Measurements from ENCODE around the gene SMAD1. TPM values are rescaled to one million over a fixed set of nuclear protein-coding genes. Genes with fewer than 3 reads are reported as not detected.

Gene SMAD1
- polyA plus RNA-seq, 2 of the 4 experiments (the other 2 are of a cell fraction), result 9.9 to 23.9 TPM

DNA sequence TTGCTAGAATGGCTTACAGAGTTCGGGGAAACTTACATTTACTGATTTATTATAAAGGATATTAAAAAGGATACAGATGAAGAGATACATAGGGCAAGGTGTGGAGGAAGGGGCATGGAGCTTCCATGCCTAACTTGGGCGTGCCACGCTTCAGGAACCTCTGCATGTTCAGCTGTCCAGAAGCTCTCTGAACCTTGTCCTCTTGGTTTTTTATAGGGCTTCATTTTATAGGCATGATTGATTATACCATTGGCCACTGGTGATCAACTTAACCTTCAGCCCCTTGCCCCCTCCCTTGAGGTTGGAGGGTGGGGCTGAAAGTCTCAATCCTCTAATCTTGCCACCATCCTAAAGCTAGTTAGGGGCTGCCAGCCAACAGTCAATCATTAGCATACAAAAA is 10.7 kb downstream of the SMAD1 start:
- CTCF ChIA-PET, result no interaction called here
- no peak overlapping the region for H3K4me3 ChIP-seq
- no peak for TF ChIP-seq EP300 (IDR thresholded peaks at IDR 0.05)
- H3K4me1 ChIP-seq, result no peaks in the 10 kb centered on the region
- no peak for FAIRE-seq
- WGBS (ENCODE audit: missing lambda C conversion rate), result 97% methylated on average over 3 of the region's 3 CpGs
- DNase-seq (ENCODE audit: low read depth in 1 of 2, low spot score in 1 of 2), result no peak
- POLR2A ChIA-PET, result no interaction called here
- H3K27ac ChIP-seq, result no peak overlapping the region
- H3K4me2 ChIP-seq, result no peak overlapping the region
- H3K9me3 ChIP-seq, result no peaks in the 10 kb centered on the region
- ATAC-seq, result no peak

DNA sequence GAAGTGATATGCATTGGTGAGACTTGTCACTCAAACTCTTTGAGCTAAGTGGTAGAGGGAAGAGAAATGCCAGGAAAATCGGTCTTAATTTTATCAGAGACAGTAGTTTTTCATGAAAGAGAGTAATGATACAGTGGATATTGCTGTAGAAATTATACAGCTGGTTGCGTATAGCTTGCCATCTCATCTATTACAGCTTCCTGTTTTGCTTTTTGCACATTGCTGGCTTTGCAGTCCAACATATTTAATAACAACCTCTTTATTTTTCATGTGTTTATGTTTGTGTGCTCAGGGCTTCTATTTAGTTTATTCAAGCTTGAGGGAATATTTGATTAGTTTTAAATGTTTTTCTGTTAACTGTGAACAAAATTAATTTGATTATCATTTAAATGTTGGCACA is 11.5 kb downstream of the SMAD1 start:
- ATAC-seq, result no peak
- no peaks in the 10 kb centered on the region for H3K4me1 ChIP-seq
- FAIRE-seq, result no peak
- POLR2A ChIA-PET, result no interaction called here
- WGBS (ENCODE audit: missing lambda C conversion rate), result 75% methylated on average over 2 of the region's 2 CpGs
- TF ChIP-seq EHF (CRISPR knock-in tag; IDR thresholded peaks at IDR 0.05), result no peak
- TF ChIP-seq BHLHE40 (IDR thresholded peaks at IDR 0.05; ENCODE audit: low read depth, low read length), result no peak
- TF ChIP-seq HOXB13 (CRISPR knock-in tag; IDR thresholded peaks at IDR 0.05; ENCODE audit: low read depth), result no peak
- no peak for TF ChIP-seq RCOR1 (IDR thresholded peaks at IDR 0.05; ENCODE audit: low read depth, low read length)
- no peak overlapping the region for H3K27ac ChIP-seq
- H3K9me3 ChIP-seq, result no peaks in the 10 kb centered on the region
- H3K4me2 ChIP-seq, result no peak overlapping the region
- DNase-seq (ENCODE audit: low read depth in 1 of 2, low spot score in 1 of 2), result no peak
- CTCF ChIA-PET, result interaction anchor here (1.3 kb wide), 1 partner anchor 16 kb away, joined by 3 read pairs; no protein-coding TSS in a partner anchor
- no peak overlapping the region for H3K4me3 ChIP-seq

DNA sequence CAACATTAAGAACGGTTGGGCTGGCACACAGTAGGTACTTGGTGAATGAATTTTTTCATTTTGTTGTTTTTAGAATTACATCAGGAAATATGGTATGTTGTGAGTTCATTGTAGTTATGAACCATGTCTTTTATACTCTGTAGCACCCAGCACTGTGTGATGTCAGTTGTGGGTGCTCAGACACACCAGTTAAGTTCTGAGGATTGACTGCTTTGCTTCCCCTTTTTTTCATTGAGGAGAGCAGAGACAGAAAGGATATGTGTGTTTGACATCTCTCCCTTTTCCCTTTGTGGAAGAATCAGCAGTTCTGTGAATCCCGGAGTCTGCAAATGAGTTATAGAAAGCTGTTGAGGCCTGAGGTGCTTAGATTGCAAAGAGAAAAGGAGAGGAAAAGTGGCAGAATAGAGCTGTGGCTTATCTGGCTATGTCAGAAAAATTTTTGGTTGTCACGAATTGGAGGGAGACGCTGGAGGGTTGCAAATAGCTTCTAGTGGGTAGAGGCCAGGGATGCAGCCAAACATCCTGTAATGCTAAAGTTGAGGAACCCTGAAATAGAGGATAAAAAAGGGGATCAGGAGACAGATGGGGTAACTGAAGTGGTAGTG is 13.1 kb downstream of the SMAD1 start:
- WGBS (ENCODE audit: missing lambda C conversion rate), result 92% methylated on average over 4 of the region's 4 CpGs
- Histone ChIP-seq H3K9me3 (no peaks in the 10 kb centered on the region), H3K4me3 (no peak overlapping the region), H3K4me1 (no peaks in the 10 kb centered on the region), H3K27ac (no peak overlapping the region), H3K4me2 (no peak overlapping the region)
- DNase-seq (ENCODE audit: low read depth in 1 of 2, low spot score in 1 of 2) (no peak), ATAC-seq (no peak), FAIRE-seq (no peak)
- TF ChIP-seq, protein P1, sequence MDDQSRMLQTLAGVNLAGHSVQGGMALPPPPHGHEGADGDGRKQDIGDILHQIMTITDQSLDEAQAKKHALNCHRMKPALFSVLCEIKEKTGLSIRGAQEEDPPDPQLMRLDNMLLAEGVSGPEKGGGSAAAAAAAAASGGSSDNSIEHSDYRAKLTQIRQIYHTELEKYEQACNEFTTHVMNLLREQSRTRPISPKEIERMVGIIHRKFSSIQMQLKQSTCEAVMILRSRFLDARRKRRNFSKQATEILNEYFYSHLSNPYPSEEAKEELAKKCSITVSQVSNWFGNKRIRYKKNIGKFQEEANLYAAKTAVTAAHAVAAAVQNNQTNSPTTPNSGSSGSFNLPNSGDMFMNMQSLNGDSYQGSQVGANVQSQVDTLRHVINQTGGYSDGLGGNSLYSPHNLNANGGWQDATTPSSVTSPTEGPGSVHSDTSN (IDR thresholded peaks at IDR 0.05), result no peak
- TF ChIP-seq HEYL (CRISPR knock-in tag; IDR thresholded peaks at IDR 0.05), result no peak
- TF ChIP-seq, protein P2, sequence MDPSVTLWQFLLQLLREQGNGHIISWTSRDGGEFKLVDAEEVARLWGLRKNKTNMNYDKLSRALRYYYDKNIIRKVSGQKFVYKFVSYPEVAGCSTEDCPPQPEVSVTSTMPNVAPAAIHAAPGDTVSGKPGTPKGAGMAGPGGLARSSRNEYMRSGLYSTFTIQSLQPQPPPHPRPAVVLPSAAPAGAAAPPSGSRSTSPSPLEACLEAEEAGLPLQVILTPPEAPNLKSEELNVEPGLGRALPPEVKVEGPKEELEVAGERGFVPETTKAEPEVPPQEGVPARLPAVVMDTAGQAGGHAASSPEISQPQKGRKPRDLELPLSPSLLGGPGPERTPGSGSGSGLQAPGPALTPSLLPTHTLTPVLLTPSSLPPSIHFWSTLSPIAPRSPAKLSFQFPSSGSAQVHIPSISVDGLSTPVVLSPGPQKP (IDR thresholded peaks at IDR 0.05; ENCODE audit: low read depth, low read length), result no peak
- TF ChIP-seq MYC (IDR thresholded peaks at IDR 0.05; ENCODE audit: borderline replicate concordance, low read length), result no peak
- no peak for TF ChIP-seq FOSL2 (IDR thresholded peaks at IDR 0.05)
- no peak for TF ChIP-seq FOSL2 (CRISPR knock-in tag; IDR thresholded peaks at IDR 0.05)
- no peak for TF ChIP-seq EHF (CRISPR knock-in tag; IDR thresholded peaks at IDR 0.05)
- no peak for TF ChIP-seq RAD21 (conservative IDR thresholded peaks at IDR 0.05 in 1 of 2, IDR thresholded peaks at IDR 0.05 in 1 of 2)
- TF ChIP-seq, protein P3, sequence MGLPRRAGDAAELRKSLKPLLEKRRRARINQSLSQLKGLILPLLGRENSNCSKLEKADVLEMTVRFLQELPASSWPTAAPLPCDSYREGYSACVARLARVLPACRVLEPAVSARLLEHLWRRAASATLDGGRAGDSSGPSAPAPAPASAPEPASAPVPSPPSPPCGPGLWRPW (IDR thresholded peaks at IDR 0.05), result no peak
- no peak for TF ChIP-seq POLR2AphosphoS2 (conservative IDR thresholded peaks at IDR 0.05; ENCODE audit: low read length)
- no peak for TF ChIP-seq ZC3H11A (IDR thresholded peaks at IDR 0.05)
- TF ChIP-seq NFE2L2 (conservative IDR thresholded peaks at IDR 0.05; ENCODE audit: low read length), result no peak
- TF ChIP-seq, protein P4, sequence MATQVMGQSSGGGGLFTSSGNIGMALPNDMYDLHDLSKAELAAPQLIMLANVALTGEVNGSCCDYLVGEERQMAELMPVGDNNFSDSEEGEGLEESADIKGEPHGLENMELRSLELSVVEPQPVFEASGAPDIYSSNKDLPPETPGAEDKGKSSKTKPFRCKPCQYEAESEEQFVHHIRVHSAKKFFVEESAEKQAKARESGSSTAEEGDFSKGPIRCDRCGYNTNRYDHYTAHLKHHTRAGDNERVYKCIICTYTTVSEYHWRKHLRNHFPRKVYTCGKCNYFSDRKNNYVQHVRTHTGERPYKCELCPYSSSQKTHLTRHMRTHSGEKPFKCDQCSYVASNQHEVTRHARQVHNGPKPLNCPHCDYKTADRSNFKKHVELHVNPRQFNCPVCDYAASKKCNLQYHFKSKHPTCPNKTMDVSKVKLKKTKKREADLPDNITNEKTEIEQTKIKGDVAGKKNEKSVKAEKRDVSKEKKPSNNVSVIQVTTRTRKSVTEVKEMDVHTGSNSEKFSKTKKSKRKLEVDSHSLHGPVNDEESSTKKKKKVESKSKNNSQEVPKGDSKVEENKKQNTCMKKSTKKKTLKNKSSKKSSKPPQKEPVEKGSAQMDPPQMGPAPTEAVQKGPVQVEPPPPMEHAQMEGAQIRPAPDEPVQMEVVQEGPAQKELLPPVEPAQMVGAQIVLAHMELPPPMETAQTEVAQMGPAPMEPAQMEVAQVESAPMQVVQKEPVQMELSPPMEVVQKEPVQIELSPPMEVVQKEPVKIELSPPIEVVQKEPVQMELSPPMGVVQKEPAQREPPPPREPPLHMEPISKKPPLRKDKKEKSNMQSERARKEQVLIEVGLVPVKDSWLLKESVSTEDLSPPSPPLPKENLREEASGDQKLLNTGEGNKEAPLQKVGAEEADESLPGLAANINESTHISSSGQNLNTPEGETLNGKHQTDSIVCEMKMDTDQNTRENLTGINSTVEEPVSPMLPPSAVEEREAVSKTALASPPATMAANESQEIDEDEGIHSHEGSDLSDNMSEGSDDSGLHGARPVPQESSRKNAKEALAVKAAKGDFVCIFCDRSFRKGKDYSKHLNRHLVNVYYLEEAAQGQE (IDR thresholded peaks at IDR 0.05), result no peak
- no peak for TF ChIP-seq EHMT2 (IDR thresholded peaks at IDR 0.05; ENCODE audit: low read depth)
- TF ChIP-seq, protein P5, sequence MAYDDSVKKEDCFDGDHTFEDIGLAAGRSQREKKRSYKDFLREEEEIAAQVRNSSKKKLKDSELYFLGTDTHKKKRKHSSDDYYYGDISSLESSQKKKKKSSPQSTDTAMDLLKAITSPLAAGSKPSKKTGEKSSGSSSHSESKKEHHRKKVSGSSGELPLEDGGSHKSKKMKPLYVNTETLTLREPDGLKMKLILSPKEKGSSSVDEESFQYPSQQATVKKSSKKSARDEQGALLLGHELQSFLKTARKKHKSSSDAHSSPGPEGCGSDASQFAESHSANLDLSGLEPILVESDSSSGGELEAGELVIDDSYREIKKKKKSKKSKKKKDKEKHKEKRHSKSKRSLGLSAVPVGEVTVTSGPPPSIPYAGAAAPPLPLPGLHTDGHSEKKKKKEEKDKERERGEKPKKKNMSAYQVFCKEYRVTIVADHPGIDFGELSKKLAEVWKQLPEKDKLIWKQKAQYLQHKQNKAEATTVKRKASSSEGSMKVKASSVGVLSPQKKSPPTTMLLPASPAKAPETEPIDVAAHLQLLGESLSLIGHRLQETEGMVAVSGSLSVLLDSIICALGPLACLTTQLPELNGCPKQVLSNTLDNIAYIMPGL (CRISPR knock-in tag; IDR thresholded peaks at IDR 0.05; ENCODE audit: borderline replicate concordance), result no peak
- TF ChIP-seq MAFK (IDR thresholded peaks at IDR 0.05; ENCODE audit: partially characterized antibody), result no peak
- ChIA-PET POLR2A (interaction anchor here (0.6 kb wide), 1 partner anchor 11 kb away, joined by 3 read pairs; no protein-coding TSS in a partner anchor), CTCF (interaction anchor here (0.6 to 0.9 kb wide), 2 partner anchors 10 to 122 kb away, joined by 3 read pairs; no protein-coding TSS in a partner anchor)
